Neutrophil (primary cell): Measurements from ENCODE around the gene GOLIM4.

Source experiments
- H3K27ac ChIP-seq: fragments of 200-600 bp; sonication (generic); 2 replicates; pipeline ENCODE4 v1.5.1; 2016; ENCODE audit warnings: mild to moderate bottlenecking, moderate library complexity
- H3K27me3 ChIP-seq: fragments of 200-600 bp; sonication (generic); 2 replicates; pipeline ENCODE4 v1.6.0; 2016; ENCODE audit warnings: mild to moderate bottlenecking
- H3K36me3 ChIP-seq: fragments of 200-600 bp; sonication (generic); 2 replicates; pipeline ENCODE4 v1.5.1; 2017
- H3K4me1 ChIP-seq, 2 experiments: fragments of 200-600 bp in 1 of 2; sonication (generic) in 1 of 2; 1 replicate in 1 of 2; 2 replicates in 1 of 2; pipeline versions ENCODE4 v1.5.1 to v1.6.1; 2013 to 2016; ENCODE audit warnings: low read depth in 1 of 2, low read length in 1 of 2, mild to moderate bottlenecking in 1 of 2, moderate library complexity in 1 of 2; ENCODE audit not compliant: control insufficient read depth in 1 of 2, insufficient read depth in 1 of 2
- H3K4me3 ChIP-seq, 2 experiments: fragments of 200-600 bp in 1 of 2; sonication (generic) in 1 of 2; 1 replicate in 1 of 2; 2 replicates in 1 of 2; pipeline ENCODE4 v1.5.1; 2013 to 2016; ENCODE audit warnings: low read depth in 1 of 2, low read length in 1 of 2, mild to moderate bottlenecking in 1 of 2, moderate library complexity in 1 of 2
- H3K9me3 ChIP-seq: fragments of 200-600 bp; sonication (generic); 2 replicates; pipeline ENCODE4 v1.5.1; 2016
- CTCF ChIP-seq: fragments of 200-600 bp; sonication (generic); IDR thresholded peaks from 2 replicates; pipeline ENCODE4 v1.5.1; 2016; ENCODE audit warnings: antibody characterized with exemption

The GOLIM4 gene

GRCh38 chr3:168085491-168086119 is 10.1 kb downstream of the GOLIM4 start:
- no peaks in the 10 kb centered on the region for H3K27me3 ChIP-seq
- no peaks in the 10 kb centered on the region for H3K9me3 ChIP-seq
- peaks cover 0 to 8% of the 10 kb centered on the region in 2 experiments for H3K4me1 ChIP-seq
- no peak overlapping the region for H3K27ac ChIP-seq
- no peak for TF ChIP-seq CTCF
- H3K4me3 ChIP-seq: no peak overlapping the region
- no peaks in the 10 kb centered on the region for H3K36me3 ChIP-seq

GRCh38 chr3:168083906-168084305 is 11.8 kb downstream of the GOLIM4 start:
- Histone ChIP-seq H3K9me3 (no peaks in the 10 kb centered on the region), H3K4me3 (no peak overlapping the region), H3K27ac (no peak overlapping the region), H3K36me3 (no peaks in the 10 kb centered on the region), H3K4me1 (peaks cover 0 to 8% of the 10 kb centered on the region in 2 experiments), H3K27me3 (no peaks in the 10 kb centered on the region)
- TF ChIP-seq CTCF: no peak

GRCh38 chr3:168081856-168082255 is 13.9 kb downstream of the GOLIM4 start:
- Histone ChIP-seq H3K4me3 (no peak overlapping the region), H3K9me3 (no peaks in the 10 kb centered on the region), H3K27me3 (no peaks in the 10 kb centered on the region), H3K27ac (no peak overlapping the region), H3K36me3 (no peaks in the 10 kb centered on the region), H3K4me1 (peaks cover 0 to 8% of the 10 kb centered on the region in 2 experiments)
- no peak for TF ChIP-seq CTCF

- H3K9me3 ChIP-seq: no peaks in the 10 kb centered on the region
- TF ChIP-seq CTCF: no peak
- no peaks in the 10 kb centered on the region for H3K36me3 ChIP-seq
- H3K27me3 ChIP-seq: no peaks in the 10 kb centered on the region
- peaks cover 0 to 8% of the 10 kb centered on the region in 2 experiments for H3K4me1 ChIP-seq
- no peak overlapping the region for H3K27ac ChIP-seq
- H3K4me3 ChIP-seq: no peak overlapping the region
Measured at GRCh38 chr3:168081171-168081771, 14.5 kb downstream of the GOLIM4 start.

- Histone ChIP-seq H3K9me3 (no peaks in the 10 kb centered on the region), H3K4me3 (no peak overlapping the region), H3K27ac (no peak overlapping the region), H3K36me3 (no peaks in the 10 kb centered on the region), H3K4me1 (peaks cover 0 to 8% of the 10 kb centered on the region in 2 experiments), H3K27me3 (no peaks in the 10 kb centered on the region)
- no peak for TF ChIP-seq CTCF
Measured at GRCh38 chr3:168080499-168081170, 15.1 kb downstream of the GOLIM4 start.
